Measurements from ENCODE around the gene FXR2. TPM values are rescaled to one million over a fixed set of nuclear protein-coding genes. Genes with fewer than 3 reads are reported as not detected.

FXR2 gene
- total and polyA plus RNA-seq, 9 of the 15 experiments (the other 6 are each of a cell fraction or from before 2014, with no cell fraction given): 2.0 to 49.3 (median 24.5) TPM

- H3K9me3 ChIP-seq (replicated peaks; ENCODE audit: control insufficient read depth, insufficient read depth, low read depth, low read length): no peaks in the 10 kb centered on the region
- peaks cover 63% of the 10 kb centered on the region for H3K79me2 ChIP-seq (ENCODE audit: control insufficient read depth, insufficient read depth, low read length)
- H3K27ac ChIP-seq (ENCODE audit: extremely low read depth, low read depth, low read length): peak overlapping the region; percentile 99
- FAIRE-seq (peak; percentile 91), ATAC-seq (peak; percentile 58), DNase-seq (ENCODE audit: extremely low read depth in 1 of 4, low spot score in 3 of 4) (peak; percentile 56 to 87 (median 61))
- 25% methylated on average over 7 of the region's 9 CpGs for WGBS (ENCODE audit: insufficient coverage, low coverage, missing lambda C conversion rate)
- ChIA-PET CTCF (ENCODE audit: low intra/inter-chr PET ratio) (interaction anchor here (1.1 kb wide), 1 partner anchor 100 kb away, joined by 3 read pairs; the partner anchor contains the start of gene TP53), POLR2A (interaction anchor here (0.5 to 2.8 kb wide), 6 partner anchors 14 to 231 kb away, joined by 3 to 24 read pairs (median 4); partner anchors contain the start of genes TP53 and WRAP53)
- H2AFZ ChIP-seq (ENCODE audit: low read depth, low read length): no peak overlapping the region
- H3K36me3 ChIP-seq (ENCODE audit: control insufficient read depth, insufficient read depth, low read length): peaks cover 55% of the 10 kb centered on the region
- in situ Hi-C loops (cut with MboI) (no loop called here), intact Hi-C loops (cut with micrococcal nuclease) (loop anchor here (5.0 kb wide), 1 partner anchor 100 kb away; the partner anchor contains the start of genes TP53 and WRAP53)
- no TSS peak for BruUV-seq (replicated peaks)
- peak overlapping the region; percentile 53 to 72; a peak in 3 of 4 replicates for H3K9ac ChIP-seq (ENCODE audit: insufficient read depth in 1 of 2, low read depth in 2 of 2, low read length in 2 of 2)
- H3K4me2 ChIP-seq (ENCODE audit: insufficient read depth, low read length): peak overlapping the region; percentile 94
- no peak overlapping the region for H3K4me3 ChIP-seq
- H3K9me1 ChIP-seq (ENCODE audit: control insufficient read depth, insufficient read depth, low read length): no peaks in the 10 kb centered on the region
- no peaks in the 10 kb centered on the region for H3K27me3 ChIP-seq (ENCODE audit: control insufficient read depth in 2 of 2, insufficient read depth in 2 of 2, low read length in 2 of 2)
- no peaks in the 10 kb centered on the region for H4K20me1 ChIP-seq (replicated peaks; ENCODE audit: control insufficient read depth, insufficient read depth, low read length)
- peaks cover 43 to 68% of the 10 kb centered on the region in 2 experiments for H3K4me1 ChIP-seq (replicated peaks in 1 of 2; ENCODE audit: control insufficient read depth in 2 of 2, insufficient read depth in 2 of 2, low read length in 2 of 2)
- TF ChIP-seq EP300 (IDR thresholded peaks at IDR 0.05; ENCODE audit: low read length) (0 out of 2 replicates have a peak, but pooled peaks have one; percentile 11), RAD51 (IDR thresholded peaks at IDR 0.05; ENCODE audit: borderline replicate concordance, low read depth) (no peak), GTF3C2 (IDR thresholded peaks at IDR 0.05; ENCODE audit: borderline replicate concordance, extremely low read depth, insufficient read length) (no peak), BACH1 (tag; IDR thresholded peaks at IDR 0.05) (no peak), XRCC4 (IDR thresholded peaks at IDR 0.05; ENCODE audit: extremely low read depth, insufficient read depth, insufficient read length) (no peak), DMBX1 (CRISPR knock-in tag; IDR thresholded peaks at IDR 0.05; ENCODE audit: borderline replicate concordance) (peak; percentile 64), ZNF778 (CRISPR knock-in tag; IDR thresholded peaks at IDR 0.05) (no peak), USF2 (CRISPR knock-in tag; IDR thresholded peaks at IDR 0.05) (no peak), ZFP36 (IDR thresholded peaks at IDR 0.05; ENCODE audit: low read depth, low read length, partially characterized antibody) (no peak), FOXJ3 (CRISPR knock-in tag; IDR thresholded peaks at IDR 0.05) (no peak), ZEB2 (IDR thresholded peaks at IDR 0.05) (no peak), CXXC5 (CRISPR knock-in tag; IDR thresholded peaks at IDR 0.05) (peak; percentile 11; the same call in 1 of the 2 replicates), NR1H2 (CRISPR knock-in tag; IDR thresholded peaks at IDR 0.05) (no peak), ILF3 (IDR thresholded peaks at IDR 0.05; ENCODE audit: borderline replicate concordance) (no peak)
Observed at GRCh38 chr17:7586673-7587419, 27.9 kb downstream of the FXR2 start.

Data from K562 (cell line).